ENCODE measurements around the gene GPD1L. TPM values are rescaled to one million over a fixed set of nuclear protein-coding genes. Genes with fewer than 3 reads are reported as not detected.
"Not testable (repeated sequence)": the region's sequence is repeated elsewhere in the genome, so short reads cannot be mapped to it uniquely, and the experiment has no call there.

Gene GPD1L
- polyA plus RNA-seq, result 10 to 100 TPM in 2 of 3 donors, 1 to 10 TPM in 1; 9.0 to 22.4 (median 20.8) TPM

GRCh38 chr3:32106132-32106928 lies at the start of gene GPD1L:
Gene GPD1L, plus strand, starts transcription at chr3:32106620. Its CDS starts 92 bp downstream, at chr3:32106712.
- DNase-seq, result peak; percentile 90 to 92 (median 91)
- Mint-ChIP-seq H3K9me3 (peaks cover 9 to 16% (median 11%) of the 10 kb centered on the region in 6 donors), H3K27ac (peak within 1 kb of the TSS; percentile 64 to 93 (median 80)), H3K4me3 (peak within 1 kb of the TSS; percentile 85 to 98 (median 93)), H3K4me1 (peaks cover 24 to 44% of the 10 kb centered on the region in 2 donors), H3K36me3 (peaks cover 0 to 13% (median 9%) of the 10 kb centered on the region in 3 donors), H3K27me3 (ENCODE audit: low read depth in 3 of 3) (peaks cover 0 to 2% (median 2%) of the 10 kb centered on the region in 3 donors)

GRCh38 chr3:32058465-32058864 lies 48.0 kb upstream of the GPD1L start:
- H3K27me3 Mint-ChIP-seq (ENCODE audit: low read depth in 3 of 3); DNase-seq; H3K9me3 Mint-ChIP-seq; H3K4me1 Mint-ChIP-seq; H3K4me3 Mint-ChIP-seq; H3K36me3 Mint-ChIP-seq; H3K27ac Mint-ChIP-seq: not testable (repeated sequence)

GRCh38 chr3:32062950-32063582 lies 43.4 kb upstream of the GPD1L start:
- Mint-ChIP-seq H3K36me3 (no peaks in the 10 kb centered on the region), H3K27me3 (ENCODE audit: low read depth in 3 of 3) (peaks cover 0 to 2% (median 0%) of the 10 kb centered on the region in 3 donors), H3K27ac (no peak overlapping the region), H3K4me1 (no peaks in the 10 kb centered on the region), H3K4me3 (no peak overlapping the region), H3K9me3 (peaks cover 0 to 2% (median 0%) of the 10 kb centered on the region in 6 donors)
- DNase-seq, result no peak

- peaks cover 0 to 4% (median 0%) of the 10 kb centered on the region in 6 donors for H3K9me3 Mint-ChIP-seq
- H3K36me3 Mint-ChIP-seq, result no peaks in the 10 kb centered on the region
- no peaks in the 10 kb centered on the region for H3K4me1 Mint-ChIP-seq
- H3K27me3 Mint-ChIP-seq (ENCODE audit: low read depth in 3 of 3), result peaks cover 0 to 4% (median 1%) of the 10 kb centered on the region in 3 donors
- H3K4me3 Mint-ChIP-seq, result no peak overlapping the region
- H3K27ac Mint-ChIP-seq, result no peak overlapping the region
- DNase-seq, result no peak
These were observed 39.7 kb upstream of the GPD1L start for GRCh38 chr3:32066686-32067085.

- H3K4me3 Mint-ChIP-seq; H3K9me3 Mint-ChIP-seq; H3K4me1 Mint-ChIP-seq; H3K27ac Mint-ChIP-seq; H3K27me3 Mint-ChIP-seq (ENCODE audit: low read depth in 3 of 3); DNase-seq; H3K36me3 Mint-ChIP-seq: not testable (repeated sequence)
These were observed 32.2 kb upstream of the GPD1L start for GRCh38 chr3:32074194-32074593.

- Mint-ChIP-seq H3K27me3 (ENCODE audit: low read depth in 3 of 3) (peaks cover 0 to 4% (median 0%) of the 10 kb centered on the region in 3 donors), H3K27ac (no peak overlapping the region), H3K36me3 (no peaks in the 10 kb centered on the region), H3K9me3 (no peaks in the 10 kb centered on the region), H3K4me3 (no peak overlapping the region), H3K4me1 (no peaks in the 10 kb centered on the region)
- DNase-seq, result no peak
These were observed 29.9 kb upstream of the GPD1L start for GRCh38 chr3:32076566-32076965.

- Mint-ChIP-seq H3K27ac (no peak overlapping the region), H3K4me1 (no peaks in the 10 kb centered on the region), H3K27me3 (ENCODE audit: low read depth in 3 of 3) (peaks cover 0 to 5% (median 0%) of the 10 kb centered on the region in 3 donors), H3K36me3 (no peaks in the 10 kb centered on the region), H3K4me3 (no peak overlapping the region), H3K9me3 (no peaks in the 10 kb centered on the region)
- DNase-seq, result no peak
These were observed 28.9 kb upstream of the GPD1L start for GRCh38 chr3:32077260-32078084.

GRCh38 chr3:32078085-32078634 lies 28.3 kb upstream of the GPD1L start:
- no peaks in the 10 kb centered on the region for H3K4me1 Mint-ChIP-seq
- H3K9me3 Mint-ChIP-seq, result no peaks in the 10 kb centered on the region
- H3K36me3 Mint-ChIP-seq, result no peaks in the 10 kb centered on the region
- H3K27me3 Mint-ChIP-seq (ENCODE audit: low read depth in 3 of 3), result peaks cover 0 to 5% (median 0%) of the 10 kb centered on the region in 3 donors
- H3K4me3 Mint-ChIP-seq, result no peak overlapping the region
- DNase-seq, result no peak
- H3K27ac Mint-ChIP-seq, result no peak overlapping the region

GRCh38 chr3:32078864-32079263 lies 27.6 kb upstream of the GPD1L start:
- peaks cover 0 to 5% (median 2%) of the 10 kb centered on the region in 3 donors for H3K27me3 Mint-ChIP-seq (ENCODE audit: low read depth in 3 of 3)
- no peak for DNase-seq
- no peak overlapping the region for H3K27ac Mint-ChIP-seq
- H3K9me3 Mint-ChIP-seq, result no peaks in the 10 kb centered on the region
- H3K4me3 Mint-ChIP-seq, result no peak overlapping the region
- no peaks in the 10 kb centered on the region for H3K4me1 Mint-ChIP-seq
- H3K36me3 Mint-ChIP-seq, result no peaks in the 10 kb centered on the region

- H3K27me3 Mint-ChIP-seq (ENCODE audit: low read depth in 3 of 3), result peaks cover 1 to 5% (median 2%) of the 10 kb centered on the region in 3 donors
- H3K27ac Mint-ChIP-seq, result no peak overlapping the region
- DNase-seq, result no peak
- H3K36me3 Mint-ChIP-seq, result no peaks in the 10 kb centered on the region
- H3K9me3 Mint-ChIP-seq, result no peaks in the 10 kb centered on the region
- no peak overlapping the region for H3K4me3 Mint-ChIP-seq
- no peaks in the 10 kb centered on the region for H3K4me1 Mint-ChIP-seq
These were observed 23.7 kb upstream of the GPD1L start for GRCh38 chr3:32082721-32083120.

- no peaks in the 10 kb centered on the region for H3K9me3 Mint-ChIP-seq
- H3K4me1 Mint-ChIP-seq, result no peaks in the 10 kb centered on the region
- DNase-seq, result no peak
- no peak overlapping the region for H3K27ac Mint-ChIP-seq
- H3K4me3 Mint-ChIP-seq, result no peak overlapping the region
- H3K27me3 Mint-ChIP-seq (ENCODE audit: low read depth in 3 of 3), result peaks cover 1 to 4% (median 2%) of the 10 kb centered on the region in 3 donors
- no peaks in the 10 kb centered on the region for H3K36me3 Mint-ChIP-seq
These were observed 22.6 kb upstream of the GPD1L start for GRCh38 chr3:32083702-32084270.

GRCh38 chr3:32084870-32085269 lies 21.6 kb upstream of the GPD1L start:
- Mint-ChIP-seq H3K9me3 (no peaks in the 10 kb centered on the region), H3K36me3 (no peaks in the 10 kb centered on the region), H3K27ac (no peak overlapping the region), H3K4me1 (no peaks in the 10 kb centered on the region), H3K27me3 (ENCODE audit: low read depth in 3 of 3) (peaks cover 1 to 4% (median 4%) of the 10 kb centered on the region in 3 donors), H3K4me3 (no peak overlapping the region)
- DNase-seq, result no peak

- no peak for DNase-seq
- no peak overlapping the region for H3K27ac Mint-ChIP-seq
- peaks cover 1 to 9% (median 2%) of the 10 kb centered on the region in 3 donors for H3K27me3 Mint-ChIP-seq (ENCODE audit: low read depth in 3 of 3)
- H3K4me3 Mint-ChIP-seq, result no peak overlapping the region
- H3K4me1 Mint-ChIP-seq, result peaks cover 2 to 10% of the 10 kb centered on the region in 2 donors
- no peaks in the 10 kb centered on the region for H3K9me3 Mint-ChIP-seq
- no peaks in the 10 kb centered on the region for H3K36me3 Mint-ChIP-seq
These were observed 20.0 kb upstream of the GPD1L start for GRCh38 chr3:32086464-32086863.

All from immature natural killer cell (primary cell).